NCI-H2171 (cell line): Measurements from ENCODE around the gene FYN.

ENCODE experiments used
- DNase-seq: peaks from one replicate; lab custom pipeline; 2025; lab: John Stamatoyannopoulos, UW

FYN gene

GRCh38 chr6:111725446-111726112, 147.7 kb downstream of the FYN start:
- no peak for DNase-seq

DNA sequence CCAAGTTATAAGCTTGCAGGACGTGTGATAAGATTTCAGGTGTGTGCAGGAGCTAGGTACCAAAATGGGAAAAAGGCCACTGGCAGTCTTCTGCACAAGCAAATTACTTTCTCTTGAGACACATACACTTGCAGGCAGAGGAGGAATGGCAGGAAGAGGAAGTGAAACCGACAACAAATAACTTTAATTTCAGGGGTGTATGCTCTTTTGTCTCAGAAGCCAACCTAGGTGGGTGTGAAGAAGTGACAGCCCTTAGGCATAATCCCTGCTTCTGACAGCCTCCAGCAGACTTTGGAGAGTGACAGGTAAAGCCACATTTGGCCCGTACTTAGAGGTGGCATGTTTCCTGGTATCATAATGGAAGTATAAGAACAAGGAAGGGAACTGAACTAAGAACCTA, 148.7 kb downstream of the FYN start:
- DNase-seq = no peak

DNA sequence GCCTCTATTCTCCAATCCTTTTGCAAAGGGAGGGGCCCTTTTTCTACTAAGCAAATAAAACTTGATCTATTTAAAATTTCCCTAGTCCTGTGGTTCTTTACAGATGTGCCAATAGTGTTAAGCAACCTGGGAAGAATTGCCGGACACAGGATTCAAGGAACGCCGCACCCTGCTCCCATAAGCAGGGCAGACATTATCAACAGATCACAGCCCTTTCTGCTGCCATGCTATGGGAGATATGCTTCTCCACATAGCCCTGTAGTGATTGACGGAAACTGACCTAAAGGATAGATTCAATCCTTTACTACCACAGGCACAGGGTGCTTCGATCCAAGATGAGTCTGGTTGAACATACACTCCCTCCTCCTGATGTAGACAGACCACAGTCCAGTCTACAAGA, 149.2 kb downstream of the FYN start:
- no peak for DNase-seq

DNA sequence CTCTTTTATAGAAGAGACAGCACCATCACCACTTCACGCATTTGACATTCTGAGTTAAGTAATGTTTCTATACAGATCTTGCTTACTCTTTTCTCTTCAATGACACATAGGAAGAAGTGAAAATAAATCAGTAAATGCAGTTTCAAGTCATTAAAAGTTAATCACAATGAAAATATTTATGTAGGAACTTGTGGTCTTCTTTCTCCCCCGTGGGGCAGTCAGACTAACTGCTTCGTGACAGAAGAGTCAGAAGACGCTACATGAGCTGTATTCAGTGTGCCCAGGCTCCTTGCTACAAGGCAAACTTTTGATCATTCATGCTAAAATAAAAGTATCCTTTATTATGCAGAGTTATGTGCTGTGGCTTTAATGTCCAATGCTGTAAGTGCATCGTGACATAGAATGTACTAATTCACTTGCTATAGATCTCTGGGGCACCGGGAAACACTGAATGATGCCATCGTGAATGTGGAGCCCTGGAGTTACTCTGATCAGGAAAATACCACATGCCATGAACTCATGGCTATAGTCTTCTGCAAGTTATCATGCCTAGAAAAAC, 149.8 kb downstream of the FYN start:
- DNase-seq = no peak

DNA sequence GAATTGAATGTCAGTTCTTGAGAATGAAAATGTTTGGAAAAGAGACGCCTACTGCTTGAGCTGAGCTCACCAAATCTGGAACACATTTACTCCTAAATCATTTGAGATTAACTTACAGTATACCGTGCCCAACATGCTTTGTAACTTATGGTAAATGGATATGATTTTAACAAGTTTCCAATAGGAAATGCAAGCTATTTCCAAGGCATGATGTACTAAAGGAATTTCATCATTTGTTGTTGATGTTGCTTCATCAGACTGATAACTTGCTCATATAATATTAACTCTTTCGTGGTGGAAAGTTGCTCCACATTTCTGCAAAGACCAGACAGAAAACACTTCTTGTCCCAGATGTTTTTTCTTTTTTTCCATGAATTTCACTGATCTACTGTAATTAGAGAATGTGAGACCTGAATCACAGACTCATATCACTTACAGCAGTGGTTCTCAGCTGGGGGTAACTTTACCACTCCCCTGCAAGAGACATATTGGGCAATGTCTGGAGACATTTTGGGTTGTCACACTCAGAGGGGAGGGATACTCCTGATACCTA, 151.0 kb downstream of the FYN start:
- DNase-seq = no peak

- DNase-seq = no peak
These were observed 151.5 kb downstream of the FYN start for GRCh38 chr6:111721753-111722154.

GRCh38 chr6:111720931-111721496, 152.2 kb downstream of the FYN start:
- no peak for DNase-seq

DNA sequence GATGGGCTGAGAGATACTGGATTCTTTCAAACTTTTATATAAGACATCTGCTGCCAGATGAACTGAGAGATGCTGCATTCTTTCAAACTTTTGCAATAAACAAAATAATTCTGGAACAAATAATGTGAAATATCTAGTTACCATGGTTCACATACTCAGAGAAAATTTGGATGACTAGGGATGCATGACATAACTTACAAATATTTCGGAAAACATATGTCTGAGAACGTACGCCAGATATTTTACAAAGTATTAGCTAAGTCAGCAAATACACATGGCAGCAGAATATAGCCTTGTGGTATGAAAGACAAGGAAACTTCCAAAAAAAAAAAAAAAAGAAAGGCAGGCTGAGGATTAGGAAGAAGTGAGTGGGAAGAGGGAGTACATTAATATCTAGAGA, 154.3 kb downstream of the FYN start:
- DNase-seq = no peak

DNA sequence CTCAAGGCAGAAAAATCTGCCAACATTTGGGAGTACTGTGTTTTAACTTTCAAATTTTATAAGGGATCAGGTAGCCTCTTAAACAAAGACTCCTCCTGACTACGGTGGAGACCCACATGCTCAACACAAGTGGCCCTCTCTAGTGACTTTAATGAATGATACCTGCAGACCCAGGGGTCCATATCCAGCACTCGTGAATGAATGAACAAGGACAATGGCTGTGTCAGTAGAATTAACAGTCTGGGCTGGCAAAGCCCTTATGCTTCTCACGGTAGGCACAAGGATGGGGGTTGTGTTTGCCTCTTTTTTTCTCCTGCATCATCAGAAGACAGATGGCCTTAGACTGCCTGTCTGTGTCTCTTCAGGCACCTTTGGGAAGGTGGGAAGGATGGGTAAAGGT, 154.9 kb downstream of the FYN start:
- DNase-seq = peak; percentile 77

DNA sequence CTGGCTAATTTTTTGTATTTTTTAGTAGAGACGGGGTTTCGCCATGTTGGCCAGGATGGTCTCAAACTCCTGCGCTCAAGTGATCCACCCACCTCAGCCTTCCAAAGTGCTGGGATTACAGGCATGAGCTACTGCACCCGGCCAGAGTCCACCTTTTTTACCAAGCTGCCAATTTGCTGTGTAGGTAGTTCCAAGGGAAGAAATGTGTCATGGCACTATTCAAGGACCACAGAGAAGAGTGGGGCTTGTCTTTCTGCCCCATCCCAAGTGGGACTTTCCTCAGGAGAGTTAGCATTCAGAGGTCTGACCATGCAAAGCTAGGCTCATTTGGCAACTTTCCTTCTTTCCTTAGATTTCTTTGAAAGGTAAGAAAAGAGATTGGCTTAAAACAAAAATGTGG, 155.6 kb downstream of the FYN start:
- no peak for DNase-seq

GRCh38 chr6:111716325-111716724, 156.9 kb downstream of the FYN start:
- no peak for DNase-seq

- DNase-seq = no peak
These were observed 157.9 kb downstream of the FYN start for GRCh38 chr6:111715321-111715720.

GRCh38 chr6:111714416-111715270, 158.6 kb downstream of the FYN start:
- DNase-seq = no peak

- no peak for DNase-seq
These were observed 159.4 kb downstream of the FYN start for GRCh38 chr6:111713811-111714210.

GRCh38 chr6:111713236-111713635, 160.0 kb downstream of the FYN start:
- no peak for DNase-seq

DNA sequence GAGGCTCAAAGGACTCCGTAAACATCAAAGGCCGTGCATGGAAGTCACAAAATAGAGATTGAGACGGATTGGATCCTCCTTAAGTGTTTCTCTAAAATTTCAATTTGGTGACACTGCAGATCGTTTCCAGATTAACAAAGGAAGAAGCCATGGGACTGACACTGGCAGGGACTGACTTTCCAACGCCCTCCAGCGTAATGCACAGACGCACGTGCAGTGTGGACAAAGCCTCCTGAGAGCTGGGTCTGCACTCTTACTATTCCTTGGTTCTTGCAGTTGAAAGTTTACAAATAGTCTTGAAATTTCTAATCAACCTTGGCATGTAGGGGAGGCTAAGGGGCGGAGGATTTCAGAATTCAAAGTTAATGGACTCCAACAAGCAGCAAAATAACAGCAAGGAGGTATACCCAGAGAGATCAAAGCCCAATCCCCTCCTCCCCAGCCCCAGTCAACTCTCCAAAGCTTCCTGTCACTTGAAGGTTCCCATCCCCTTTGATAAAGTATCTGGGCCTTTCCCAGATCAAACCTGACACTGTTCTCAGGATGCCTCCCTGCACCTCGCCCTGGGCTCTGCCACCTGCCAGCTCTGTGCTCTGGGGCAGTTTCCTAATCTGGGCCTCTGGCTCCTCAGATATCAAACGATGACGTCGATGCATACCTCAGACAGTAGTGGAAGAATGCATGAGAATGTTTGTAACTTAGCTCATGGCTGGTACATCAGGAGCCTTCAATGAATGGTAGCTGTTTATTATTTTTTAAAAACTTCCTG, 161.1 kb downstream of the FYN start:
- peak; percentile 55 for DNase-seq

GRCh38 chr6:111711476-111711875, 161.8 kb downstream of the FYN start:
- DNase-seq = peak; percentile 90

DNA sequence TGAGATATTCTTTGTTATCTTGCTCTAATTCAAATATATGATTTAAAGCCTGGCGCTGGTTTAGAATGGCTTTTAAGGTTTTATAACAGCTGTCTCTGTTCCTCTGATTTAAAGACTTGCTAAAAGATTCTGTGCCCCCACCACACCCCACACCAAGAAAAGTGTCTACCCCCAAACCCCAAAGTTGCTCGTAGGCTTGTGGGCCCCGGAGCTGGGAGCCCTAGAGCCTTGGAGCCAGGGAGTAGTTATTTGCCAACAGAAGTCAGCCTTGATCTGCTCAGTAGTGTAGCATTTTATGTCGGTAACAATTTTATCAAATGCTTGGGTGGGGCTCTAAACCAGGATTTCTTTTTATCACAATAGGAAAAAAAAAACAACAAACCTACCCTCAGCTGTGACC, 162.3 kb downstream of the FYN start:
- DNase-seq = no peak

DNA sequence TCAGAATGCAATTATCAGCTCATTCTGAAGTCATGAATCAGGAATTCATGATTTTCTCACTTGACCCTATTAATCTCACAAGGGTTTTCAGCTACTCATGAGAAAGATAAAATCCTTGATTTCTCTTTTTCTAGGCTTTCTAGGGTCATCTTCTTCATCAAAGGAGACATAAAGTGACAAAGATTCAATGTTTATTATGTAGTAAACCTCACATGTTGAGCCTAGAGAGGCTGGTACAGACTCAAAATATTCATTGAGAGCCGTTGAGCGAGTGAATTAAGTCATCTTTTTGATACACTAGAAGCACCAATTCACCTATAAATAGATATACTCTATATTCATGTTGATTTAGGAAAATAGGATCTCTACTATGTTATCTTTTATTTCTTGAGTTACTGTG, 162.8 kb downstream of the FYN start:
- DNase-seq = no peak

DNA sequence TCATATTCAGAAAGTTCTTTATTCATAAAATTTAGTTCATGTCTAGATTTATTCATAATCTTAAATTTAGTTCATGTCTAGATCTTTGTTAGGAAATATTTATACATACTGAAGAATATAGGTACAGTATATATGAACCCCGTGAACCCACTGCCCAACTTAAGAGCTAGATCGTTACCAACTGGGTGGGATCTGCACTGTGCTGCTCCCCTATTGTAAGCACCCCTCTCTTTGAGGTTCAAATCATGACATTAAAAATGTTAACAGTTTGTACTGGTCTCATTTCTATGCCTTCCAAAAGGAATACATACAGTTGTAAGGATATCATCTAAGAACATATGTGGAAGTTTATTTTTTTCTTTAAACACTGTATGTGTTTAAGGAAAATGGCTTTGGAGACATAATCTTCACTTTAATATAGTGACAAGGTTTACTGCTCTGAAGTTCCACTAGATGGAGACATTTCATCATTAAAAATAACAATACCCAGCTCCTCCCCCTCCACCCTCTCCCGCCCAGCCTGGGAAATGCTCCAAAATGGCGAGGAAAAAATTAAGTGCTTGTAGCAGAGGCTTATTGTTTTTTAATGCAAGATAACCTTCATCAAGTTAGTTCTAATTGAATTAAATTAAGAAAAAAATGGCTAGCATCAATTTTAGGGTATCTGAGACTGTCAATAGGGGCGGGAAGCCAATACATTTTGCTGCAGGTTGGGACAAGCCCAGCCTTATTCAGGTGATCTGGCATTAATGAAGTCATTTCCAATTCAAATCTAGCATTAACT, 163.4 kb downstream of the FYN start:
- DNase-seq = peak; percentile 71

DNA sequence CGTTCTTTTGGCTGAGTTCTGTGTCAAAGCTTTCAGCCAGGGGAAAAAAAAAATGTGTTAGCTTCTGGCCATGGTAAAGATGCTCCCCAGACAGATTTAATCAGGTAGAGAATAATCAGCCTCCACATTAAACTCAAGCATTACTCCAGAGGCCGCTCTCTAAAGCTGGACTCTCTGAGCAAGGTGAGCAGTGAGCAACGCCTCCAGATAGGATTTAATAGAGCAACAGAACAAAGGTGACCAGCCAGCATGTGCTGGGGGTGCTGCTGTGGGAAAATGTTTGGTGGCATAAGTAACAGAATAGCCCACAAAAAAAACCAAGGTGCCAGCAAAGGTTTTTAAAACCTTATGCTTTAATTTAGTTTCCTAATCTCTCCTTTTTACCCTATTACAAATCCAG, 164.1 kb downstream of the FYN start:
- DNase-seq = no peak
